ENCODE measurements around the gene OAS1.
"Not testable (repeated sequence)": the region's sequence is repeated elsewhere in the genome, so short reads cannot be mapped to it uniquely, and the experiment has no call there.

Gene OAS1

DNA sequence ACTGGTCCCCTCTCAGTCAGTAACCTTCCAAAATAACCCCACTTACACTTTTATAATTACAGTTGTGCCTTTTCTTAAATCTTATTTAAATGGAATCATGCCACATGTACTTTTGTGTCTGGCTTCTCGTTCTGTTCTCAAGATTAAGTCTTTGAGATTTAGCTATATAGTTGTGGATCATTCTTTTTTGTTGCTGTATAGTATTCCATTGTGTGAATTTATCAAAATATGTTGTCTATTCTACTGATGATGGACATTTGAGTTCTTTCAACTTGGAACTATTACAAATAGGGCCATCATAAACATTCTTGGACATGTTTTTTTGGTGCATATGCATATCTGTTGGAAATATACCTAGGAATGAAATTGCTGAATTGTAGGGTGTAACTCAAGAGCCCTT lies 40.6 kb downstream of the OAS1 start:
- no peak overlapping the region for H3K4me3 ChIP-seq (replicated peaks; ENCODE audit: low read depth, low read length)
- TF ChIP-seq, protein P1, sequence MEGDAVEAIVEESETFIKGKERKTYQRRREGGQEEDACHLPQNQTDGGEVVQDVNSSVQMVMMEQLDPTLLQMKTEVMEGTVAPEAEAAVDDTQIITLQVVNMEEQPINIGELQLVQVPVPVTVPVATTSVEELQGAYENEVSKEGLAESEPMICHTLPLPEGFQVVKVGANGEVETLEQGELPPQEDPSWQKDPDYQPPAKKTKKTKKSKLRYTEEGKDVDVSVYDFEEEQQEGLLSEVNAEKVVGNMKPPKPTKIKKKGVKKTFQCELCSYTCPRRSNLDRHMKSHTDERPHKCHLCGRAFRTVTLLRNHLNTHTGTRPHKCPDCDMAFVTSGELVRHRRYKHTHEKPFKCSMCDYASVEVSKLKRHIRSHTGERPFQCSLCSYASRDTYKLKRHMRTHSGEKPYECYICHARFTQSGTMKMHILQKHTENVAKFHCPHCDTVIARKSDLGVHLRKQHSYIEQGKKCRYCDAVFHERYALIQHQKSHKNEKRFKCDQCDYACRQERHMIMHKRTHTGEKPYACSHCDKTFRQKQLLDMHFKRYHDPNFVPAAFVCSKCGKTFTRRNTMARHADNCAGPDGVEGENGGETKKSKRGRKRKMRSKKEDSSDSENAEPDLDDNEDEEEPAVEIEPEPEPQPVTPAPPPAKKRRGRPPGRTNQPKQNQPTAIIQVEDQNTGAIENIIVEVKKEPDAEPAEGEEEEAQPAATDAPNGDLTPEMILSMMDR (IDR thresholded peaks at IDR 0.05; ENCODE audit: low read depth, low read length, missing control alignments), result no peak
- DNase-seq (ENCODE audit: extremely low read depth, low read depth), result no peak

DNA sequence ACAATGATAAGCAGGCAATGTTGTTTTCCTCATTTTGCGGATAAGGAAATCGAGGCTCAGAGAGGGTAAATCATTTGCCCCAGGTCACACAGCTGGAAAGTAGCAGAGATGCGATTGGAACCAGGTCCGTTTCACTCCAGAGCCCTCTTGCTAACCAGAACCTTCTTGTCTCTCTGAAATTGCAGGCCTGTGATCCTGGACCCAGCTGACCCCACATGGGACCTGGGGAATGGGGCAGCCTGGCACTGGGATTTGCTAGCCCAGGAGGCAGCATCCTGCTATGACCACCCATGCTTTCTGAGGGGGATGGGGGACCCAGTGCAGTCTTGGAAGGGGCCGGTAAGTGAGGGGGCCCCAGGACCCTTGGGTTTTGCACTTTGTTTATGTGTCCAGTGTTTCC lies 41.0 kb downstream of the OAS1 start:
- DNase-seq (ENCODE audit: extremely low read depth, low read depth), result no peak
- TF ChIP-seq, protein P1 (IDR thresholded peaks at IDR 0.05; ENCODE audit: low read depth, low read length, missing control alignments), result no peak
- no peak overlapping the region for H3K4me3 ChIP-seq (replicated peaks; ENCODE audit: low read depth, low read length)

DNA sequence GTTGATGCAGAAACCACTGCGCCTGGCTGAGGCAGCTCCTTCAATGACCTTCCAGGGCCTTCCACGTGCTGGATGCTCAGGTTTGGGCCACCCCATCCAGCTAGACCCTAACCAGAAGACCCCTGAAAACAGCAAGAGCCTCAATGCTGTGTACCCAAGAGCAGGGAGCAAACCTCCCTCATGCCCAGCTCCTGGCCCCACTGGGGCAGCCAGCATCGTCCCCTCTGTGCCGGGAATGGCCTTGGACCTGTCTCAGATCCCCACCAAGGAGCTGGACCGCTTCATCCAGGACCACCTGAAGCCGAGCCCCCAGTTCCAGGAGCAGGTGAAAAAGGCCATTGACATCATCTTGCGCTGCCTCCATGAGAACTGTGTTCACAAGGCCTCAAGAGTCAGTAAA lies 42.0 kb downstream of the OAS1 start:
- DNase-seq (ENCODE audit: extremely low read depth, low read depth), result no peak
- TF ChIP-seq, protein P1 (IDR thresholded peaks at IDR 0.05; ENCODE audit: low read depth, low read length, missing control alignments), result no peak
- no peak overlapping the region for H3K4me3 ChIP-seq (replicated peaks; ENCODE audit: low read depth, low read length)

DNA sequence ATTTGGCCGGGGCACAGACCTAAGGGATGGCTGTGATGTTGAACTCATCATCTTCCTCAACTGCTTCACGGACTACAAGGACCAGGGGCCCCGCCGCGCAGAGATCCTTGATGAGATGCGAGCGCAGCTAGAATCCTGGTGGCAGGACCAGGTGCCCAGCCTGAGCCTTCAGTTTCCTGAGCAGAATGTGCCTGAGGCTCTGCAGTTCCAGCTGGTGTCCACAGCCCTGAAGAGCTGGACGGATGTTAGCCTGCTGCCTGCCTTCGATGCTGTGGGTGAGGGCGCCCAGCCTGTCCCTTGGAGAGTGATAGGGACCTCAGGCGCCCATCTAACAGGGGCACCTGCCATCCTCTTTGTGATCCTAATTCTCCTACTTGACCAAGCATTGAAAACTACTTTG lies 43.9 kb downstream of the OAS1 start:
- no peak for DNase-seq (ENCODE audit: extremely low read depth, low read depth)
- no peak overlapping the region for H3K4me3 ChIP-seq (replicated peaks; ENCODE audit: low read depth, low read length)
- TF ChIP-seq, protein P1 (IDR thresholded peaks at IDR 0.05; ENCODE audit: low read depth, low read length, missing control alignments), result no peak

DNA sequence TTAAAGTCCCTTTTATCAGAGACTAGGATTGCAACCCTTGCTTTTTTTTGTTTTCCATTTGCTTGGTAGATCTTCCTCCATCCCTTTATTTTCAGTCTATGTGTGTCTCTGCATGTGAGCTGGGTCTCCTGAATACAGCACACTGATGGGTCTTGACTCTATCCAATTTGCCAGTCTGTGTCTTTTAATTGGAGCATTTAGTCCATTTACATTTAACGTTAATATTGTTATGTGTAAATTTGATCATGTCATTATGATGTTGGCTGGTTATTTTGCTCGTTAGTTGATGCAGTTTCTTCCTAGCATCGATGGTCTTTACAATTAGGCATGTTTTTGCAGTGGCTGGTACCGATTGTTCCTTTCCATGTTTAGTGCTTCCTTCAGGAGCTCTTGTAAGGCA lies 50.4 kb downstream of the OAS1 start:
- not testable (repeated sequence) for DNase-seq (ENCODE audit: extremely low read depth, low read depth); H3K4me3 ChIP-seq (replicated peaks; ENCODE audit: low read depth, low read length)

DNA sequence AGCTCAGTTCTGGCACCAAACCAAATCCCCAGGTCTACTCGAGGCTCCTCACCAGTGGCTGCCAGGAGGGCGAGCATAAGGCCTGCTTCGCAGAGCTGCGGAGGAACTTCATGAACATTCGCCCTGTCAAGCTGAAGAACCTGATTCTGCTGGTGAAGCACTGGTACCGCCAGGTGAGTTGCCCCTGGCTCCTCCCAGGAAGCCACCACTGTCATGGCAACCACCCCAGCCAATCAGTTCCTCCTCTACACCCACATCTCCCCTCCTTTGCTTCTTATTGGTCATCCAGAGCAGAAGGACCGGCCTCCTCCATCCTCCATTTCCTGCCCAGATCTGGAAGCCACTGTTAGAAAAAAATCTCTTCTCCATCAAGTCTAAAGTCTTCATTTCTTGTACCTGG lies 54.3 kb downstream of the OAS1 start:
- TF ChIP-seq, protein P1 (IDR thresholded peaks at IDR 0.05; ENCODE audit: low read depth, low read length, missing control alignments), result no peak
- DNase-seq (ENCODE audit: extremely low read depth, low read depth), result no peak
- H3K4me3 ChIP-seq (replicated peaks; ENCODE audit: low read depth, low read length), result no peak overlapping the region

DNA sequence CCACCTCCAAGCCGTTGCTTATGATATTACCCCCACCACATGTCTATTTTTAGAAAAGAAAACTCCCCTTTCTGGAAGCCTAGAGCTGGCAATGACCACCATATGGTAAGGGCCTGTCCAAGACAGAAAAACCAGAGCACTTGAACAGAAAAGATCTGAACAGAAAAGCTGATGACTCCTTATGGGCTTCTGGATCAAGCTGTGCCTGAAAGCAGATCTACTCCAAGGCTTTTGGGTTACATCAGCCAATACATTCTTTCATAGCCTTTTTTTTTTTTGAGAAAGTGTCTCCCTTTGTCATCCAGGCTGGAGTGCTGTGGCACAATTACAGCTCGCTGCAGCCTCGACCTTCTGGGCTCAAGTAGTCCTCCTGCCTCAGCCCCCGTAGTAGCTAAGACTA lies 54.8 kb downstream of the OAS1 start:
- H3K4me3 ChIP-seq (replicated peaks; ENCODE audit: low read depth, low read length), result no peak overlapping the region
- TF ChIP-seq, protein P1 (IDR thresholded peaks at IDR 0.05; ENCODE audit: low read depth, low read length, missing control alignments), result no peak
- DNase-seq (ENCODE audit: extremely low read depth, low read depth), result no peak

All from HFF-Myc (cell line).